Activated CD4-positive, alpha-beta T cell treated with anti-CD3 and anti-CD28 coated beads, Interleukin-10, Interleukin-2, amounts not matched to agents 100 ng/mL and 50 ng/mL, durations not matched to agents 16 hours and 8 hours (primary cell): ENCODE measurements around the gene TREM2.
A peak's percentile ranks its signal among the peaks of the same experiment; 100 is the strongest.
"Not testable (repeated sequence)": the region's sequence is repeated elsewhere in the genome, so short reads cannot be mapped to it uniquely, and the experiment has no call there.

Experiments
- DNase-seq: peaks from one replicate; pipeline ENCODE4 v3.0.0-alpha.2; 2020

Gene TREM2

GRCh38 chr6:41162687-41163418 is at the start of gene TREM2:
TSS of gene TREM2 (minus strand) at chr6:41163116. CDS start at chr6:41163082, 34 bp downstream.
- no peak for DNase-seq

- no peak for DNase-seq
Observed at GRCh38 chr6:41209547-41210320, 46.8 kb upstream of the TREM2 start.

- no peak for DNase-seq
Observed at GRCh38 chr6:41208439-41209106, 45.7 kb upstream of the TREM2 start.

DNA sequence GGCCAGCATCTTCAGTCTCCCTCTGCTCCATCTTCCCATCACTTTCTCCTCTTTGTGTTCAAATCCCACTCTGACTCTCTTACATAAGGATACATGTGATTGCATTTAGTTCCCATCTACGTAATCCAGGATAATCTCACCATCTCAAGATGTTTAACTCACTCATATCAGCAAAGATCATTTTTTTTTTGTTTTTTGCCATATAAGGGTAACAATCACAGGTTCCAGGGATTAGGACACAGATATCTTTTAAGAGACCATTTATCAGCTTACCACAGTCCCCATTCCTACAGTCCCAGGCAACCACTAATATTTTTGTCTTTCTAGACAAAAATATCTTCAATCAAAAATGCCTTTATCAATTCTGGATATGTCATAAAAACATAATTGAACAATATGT is 41.2 kb upstream of the TREM2 start:
- no peak for DNase-seq

DNA sequence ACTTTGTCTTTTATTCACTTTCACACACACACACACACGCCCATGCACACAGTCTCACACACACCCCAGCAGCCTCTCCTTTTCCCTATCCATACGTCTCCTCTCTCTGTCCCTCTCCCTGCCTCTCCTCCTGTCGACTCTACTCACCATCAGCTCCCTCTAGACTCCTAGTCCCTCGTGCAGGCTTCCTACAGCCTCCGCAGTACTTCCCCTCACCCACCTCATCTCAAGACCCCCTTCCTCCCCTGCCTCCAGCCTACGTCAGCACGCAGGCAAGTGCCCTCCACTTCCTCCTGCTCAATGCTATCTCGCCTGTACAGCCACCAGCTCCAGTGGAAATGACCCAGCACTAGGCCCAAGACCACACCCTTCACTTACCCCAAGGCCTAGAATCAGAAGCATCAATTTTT is 38.9 kb upstream of the TREM2 start:
- DNase-seq = no peak

GRCh38 chr6:41200901-41201763 is 38.2 kb upstream of the TREM2 start, which contains the start of gene TREML2:
TSS of gene TREML2 (minus strand) at chr6:41201149. CDS start at chr6:41201008, 141 bp downstream.
- DNase-seq = peak; percentile 54

- DNase-seq = peak; percentile 84
Observed at GRCh38 chr6:41200296-41200900, 37.5 kb upstream of the TREM2 start.

- DNase-seq = peak; percentile 80
Observed at GRCh38 chr6:41199552-41200246, 36.8 kb upstream of the TREM2 start.

DNA sequence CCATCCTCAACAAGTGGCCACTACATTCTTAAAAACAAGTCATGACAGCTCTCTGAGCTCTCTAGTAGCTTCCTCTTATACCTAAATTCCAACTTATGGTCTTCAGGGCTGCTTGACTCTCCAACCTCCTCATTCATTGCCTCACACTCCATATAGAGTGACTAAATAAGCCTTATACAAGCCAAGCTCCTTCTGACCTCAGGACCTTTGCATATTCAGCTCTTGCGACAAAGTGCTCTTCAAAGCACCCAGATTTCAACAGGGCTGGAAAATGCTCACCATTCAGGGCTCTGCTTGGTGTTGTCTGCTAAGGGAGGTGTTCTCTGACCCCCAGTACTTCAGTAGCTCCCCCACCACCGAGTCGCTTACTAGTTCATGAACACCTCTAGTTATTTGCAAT is 34.3 kb upstream of the TREM2 start:
- no peak for DNase-seq

GRCh38 chr6:41194386-41194785 is 31.5 kb upstream of the TREM2 start:
- DNase-seq = no peak

DNA sequence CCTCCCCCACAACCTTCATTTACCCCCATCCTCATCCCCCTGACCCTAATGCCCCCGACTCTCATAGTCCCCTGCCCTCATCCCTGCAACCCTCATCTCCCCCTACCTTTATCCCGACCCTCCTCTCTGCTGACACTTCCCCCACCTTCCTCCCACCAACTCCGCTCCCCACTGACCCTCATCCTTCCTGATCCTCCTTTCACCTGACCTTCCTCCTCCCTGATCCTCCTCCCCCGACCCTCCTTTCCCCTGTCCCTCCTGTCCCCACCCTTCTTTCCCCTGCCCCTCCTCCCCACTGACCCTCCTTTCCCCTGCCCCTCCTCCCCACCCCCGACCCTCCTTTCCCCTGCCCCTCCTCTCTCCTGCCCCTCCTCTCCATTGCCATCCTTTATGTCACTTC is 31.0 kb upstream of the TREM2 start:
- no peak for DNase-seq

GRCh38 chr6:41193171-41193734 is 30.3 kb upstream of the TREM2 start:
- no peak for DNase-seq

DNA sequence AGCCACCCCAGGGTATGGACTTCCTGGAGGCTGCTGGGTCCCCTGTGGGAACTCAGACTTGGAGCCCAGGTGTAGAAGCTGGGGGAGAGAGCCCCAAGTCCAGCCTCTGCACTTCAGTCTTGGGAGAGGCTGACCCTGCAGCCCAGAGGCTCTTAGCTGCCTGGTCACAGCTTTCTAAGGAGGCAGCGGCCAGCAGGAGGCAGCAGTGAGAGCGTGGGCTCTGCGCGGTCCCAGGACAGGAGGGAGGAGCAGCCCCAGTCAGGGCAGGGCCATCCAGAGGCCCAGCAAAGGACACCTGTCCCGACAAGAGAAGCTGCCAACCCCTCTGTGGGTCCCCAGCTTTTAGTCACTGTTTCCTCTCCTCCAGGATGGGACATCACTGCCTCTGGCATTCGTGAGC is 28.7 kb upstream of the TREM2 start:
- peak; percentile 50 for DNase-seq

DNA sequence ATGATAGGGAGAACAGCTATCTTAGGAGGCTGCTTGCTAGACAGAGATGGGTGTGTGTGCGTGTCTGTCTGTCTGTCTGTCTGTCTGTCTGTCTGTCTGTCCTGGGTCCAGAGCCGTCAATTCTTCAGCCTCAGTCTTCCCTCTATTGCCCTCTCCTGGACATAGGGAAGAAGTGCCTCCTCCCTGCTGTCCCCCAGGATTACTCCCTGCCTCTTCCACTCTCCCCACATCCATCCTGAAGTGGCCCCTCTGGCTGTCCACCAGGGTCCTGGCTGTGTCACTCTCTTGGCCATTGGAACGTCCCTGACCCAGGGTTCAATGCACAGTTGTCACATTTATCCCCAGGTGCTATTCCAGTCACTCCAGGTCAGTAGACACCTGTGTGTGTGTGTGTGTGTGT is 27.9 kb upstream of the TREM2 start:
- no peak for DNase-seq

DNA sequence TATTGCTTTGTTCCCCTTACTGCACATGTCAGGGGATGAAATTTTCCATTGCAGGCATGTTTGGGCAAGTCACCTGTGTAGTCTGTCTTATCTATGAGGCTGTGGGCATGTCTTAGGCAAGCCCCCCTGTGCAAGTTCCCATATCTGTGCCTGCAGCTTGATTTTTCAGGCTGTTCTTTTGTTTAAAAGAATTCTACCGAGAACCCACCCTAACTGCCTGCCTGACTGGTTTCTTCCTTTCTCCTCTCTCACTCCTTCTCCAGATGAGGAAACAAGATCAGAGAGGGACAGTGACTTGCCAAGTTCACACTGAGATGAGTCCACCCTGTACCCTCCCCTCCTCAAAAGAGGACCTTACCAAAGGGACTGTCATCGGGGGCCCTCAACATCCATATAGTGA is 27.1 kb upstream of the TREM2 start:
- no peak for DNase-seq

- not testable (repeated sequence) for DNase-seq
Observed at GRCh38 chr6:41189046-41189445, 26.1 kb upstream of the TREM2 start.

DNA sequence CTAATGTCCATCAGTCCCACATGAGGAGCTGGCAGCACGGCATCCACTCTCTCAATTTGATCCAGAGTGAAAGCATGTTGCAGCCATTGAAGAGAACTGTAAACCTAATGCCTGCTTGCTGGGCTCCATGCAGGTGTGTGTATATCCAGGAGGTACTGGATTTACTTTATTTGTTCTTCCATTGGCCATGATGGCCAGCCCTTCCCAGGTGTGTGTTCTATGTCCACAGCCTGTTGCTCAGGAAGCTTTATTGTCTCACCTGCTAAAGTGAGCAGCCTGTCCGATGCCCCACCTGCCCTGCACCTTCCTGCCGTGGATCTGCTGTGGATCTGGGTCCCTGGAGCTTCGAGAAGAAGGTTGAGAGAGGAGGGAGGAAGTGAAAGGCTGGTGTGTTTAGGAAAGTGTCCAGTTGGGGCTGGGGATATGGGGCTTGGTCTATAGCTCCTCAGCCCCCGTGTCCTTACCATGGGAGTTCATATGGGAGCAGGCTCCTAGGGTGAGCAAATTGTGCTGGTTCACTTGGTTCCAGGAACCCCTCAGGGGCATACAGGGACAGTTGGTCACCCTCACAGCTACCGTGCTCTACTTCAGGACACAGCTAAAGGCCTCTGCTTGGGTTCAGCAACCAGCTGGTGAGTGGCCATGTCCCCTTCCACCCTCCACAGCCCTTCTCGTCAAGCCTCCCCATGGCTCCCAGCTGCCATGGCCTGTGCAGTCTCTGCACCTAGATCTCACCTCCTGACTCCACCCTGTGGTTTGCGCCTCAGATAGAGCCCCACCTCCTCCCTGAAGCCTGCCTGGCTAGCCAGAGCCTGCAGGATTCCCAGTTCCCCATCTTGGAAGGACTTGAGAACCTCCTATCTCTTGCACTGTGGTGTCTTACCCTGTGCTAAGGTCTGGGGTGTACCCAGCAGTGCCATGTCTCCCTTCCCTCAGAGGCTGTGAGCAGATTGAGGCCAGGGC is 25.3 kb upstream of the TREM2 start:
- DNase-seq = no peak

DNA sequence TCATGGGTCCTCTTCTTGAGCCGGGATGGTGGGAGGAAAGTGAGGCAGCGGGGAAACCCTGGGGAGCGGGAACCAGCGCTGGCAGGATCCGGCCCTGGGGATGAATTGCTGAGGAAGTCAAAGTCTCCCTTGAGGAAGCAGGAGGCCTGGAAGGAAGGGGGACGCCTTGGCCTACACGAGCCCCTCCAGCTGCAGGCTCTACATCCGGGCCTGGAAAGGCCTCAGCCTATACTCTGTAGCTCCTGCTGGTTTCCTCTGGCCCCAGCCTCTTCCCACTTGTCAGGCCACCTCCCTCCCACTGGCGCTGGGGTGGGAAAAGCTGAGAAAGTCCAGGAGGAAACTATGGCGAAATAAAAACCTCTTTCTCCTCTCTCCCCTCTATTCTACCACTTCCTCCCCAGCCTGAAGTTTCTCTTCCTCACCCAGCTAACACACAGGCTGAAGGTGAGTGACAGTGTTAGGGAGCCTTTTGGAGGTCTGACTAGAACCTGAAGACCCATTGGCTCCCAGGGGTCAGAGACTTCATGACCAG is 23.2 kb upstream of the TREM2 start:
- no peak for DNase-seq

DNA sequence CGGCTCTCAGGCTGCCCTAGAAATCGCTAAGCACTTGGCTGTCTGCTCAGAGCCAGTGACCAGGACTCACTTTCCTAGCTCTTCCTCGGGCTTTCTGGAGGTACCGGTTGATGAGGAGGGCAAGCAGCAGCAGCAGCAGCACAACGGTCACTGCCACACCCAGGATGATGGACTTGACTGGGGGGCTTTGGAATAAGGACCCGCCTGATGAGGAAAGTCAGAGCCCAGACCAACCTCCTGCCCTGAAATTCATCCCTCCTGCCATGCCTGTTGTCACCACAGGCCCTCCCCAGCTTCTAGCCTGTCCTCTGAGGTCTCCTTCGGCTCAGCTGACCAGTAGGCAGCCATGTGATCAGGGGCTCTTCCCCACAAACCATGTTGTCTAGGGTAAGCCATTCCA is 21.8 kb upstream of the TREM2 start:
- no peak for DNase-seq
